Measurements from ENCODE around the gene SYTL3. TPM values are rescaled to one million over a fixed set of nuclear protein-coding genes. Genes with fewer than 3 reads are reported as not detected.
A peak's percentile ranks its signal among the peaks of the same experiment; 100 is the strongest.

SYTL3 gene
- total RNA-seq, 1 experiment from 2014 or later: 0.09 TPM

GRCh38 chr6:158694913-158695312, 45.1 kb downstream of the SYTL3 start:
- Histone ChIP-seq H3K4me1 (ENCODE audit: insufficient read depth, low read length) (no peaks in the 10 kb centered on the region), H2BK5ac (ENCODE audit: insufficient read length, low read length) (no peak overlapping the region), H3K4me2 (ENCODE audit: insufficient read depth, insufficient read length, low read length) (no peak overlapping the region), H3K18ac (ENCODE audit: insufficient read length, low read depth, low read length) (no peak overlapping the region), H2AK5ac (ENCODE audit: insufficient read length, low read length) (no peak overlapping the region), H3K79me2 (ENCODE audit: insufficient read depth, low read length) (no peaks in the 10 kb centered on the region), H3K4ac (ENCODE audit: low read depth, low read length) (no peak overlapping the region), H2BK12ac (ENCODE audit: insufficient read length, low read depth, low read length) (no peak overlapping the region), H4K20me1 (ENCODE audit: control insufficient read depth, insufficient read depth, insufficient read length) (no peaks in the 10 kb centered on the region), H4K8ac (replicated peaks; ENCODE audit: insufficient read length, low read depth, low read length) (no peak overlapping the region), H2AFZ (ENCODE audit: low read length) (no peak overlapping the region), H4K91ac (ENCODE audit: insufficient read length, low read depth, low read length) (no peak overlapping the region), H3K14ac (ENCODE audit: insufficient read depth, low read length) (no peak overlapping the region), H3K9me3 (ENCODE audit: control insufficient read depth, low read depth, low read length) (no peaks in the 10 kb centered on the region), H4K5ac (ENCODE audit: insufficient read length, low read depth, low read length) (no peak overlapping the region), H3K23me2 (ENCODE audit: insufficient read length, low read depth, low read length, poor library complexity, severe bottlenecking) (no peaks in the 10 kb centered on the region), H3K27me3 (ENCODE audit: insufficient read depth, low read length) (no peaks in the 10 kb centered on the region), H3K27ac (ENCODE audit: insufficient read length, low read depth, low read length) (no peak overlapping the region), H3T11ph (ENCODE audit: low read length) (no peak overlapping the region), H3K9ac (ENCODE audit: extremely low read depth, insufficient read length, low read length) (no peak overlapping the region), H3K79me1 (ENCODE audit: insufficient read depth, low read depth, low read length, poor library complexity, severe bottlenecking) (no peaks in the 10 kb centered on the region), H3K23ac (ENCODE audit: insufficient read length, low read depth, low read length) (no peak overlapping the region), H3K56ac (ENCODE audit: insufficient read length, low read depth, low read length) (no peak overlapping the region), H2BK120ac (ENCODE audit: low read depth, low read length, poor library complexity, severe bottlenecking) (no peak overlapping the region), H2BK15ac (ENCODE audit: low read depth, low read length) (no peak overlapping the region), H2BK20ac (ENCODE audit: low read depth, low read length, poor library complexity, severe bottlenecking) (no peak overlapping the region)
- peak overlapping the region in 1 of 3 experiments; percentile 45; a peak in 2 of 7 replicates for H3K27ac Mint-ChIP-seq
- no peak overlapping the region for H3K4me3 Mint-ChIP-seq
- no peaks in the 10 kb centered on the region for H3K36me3 Mint-ChIP-seq (ENCODE audit: insufficient read depth in 1 of 3, low read depth in 3 of 3)
- H3K4me1 Mint-ChIP-seq: no peaks in the 10 kb centered on the region
- no peaks in the 10 kb centered on the region for H3K27me3 Mint-ChIP-seq (ENCODE audit: low read depth)
- peaks cover 0 to 3% of the 10 kb centered on the region in 2 experiments; a peak in 1 of 5 replicates for H3K9me3 Mint-ChIP-seq
- no peak for DNase-seq
- no CpG with 5 or more reads among the region's 3 CpGs for WGBS (ENCODE audit: extremely low coverage, insufficient read length, low lambda C conversion rate)
- TF ChIP-seq CTCF (conservative IDR thresholded peaks at IDR 0.05): no peak

Measured in H9 (cell line).